Measurements from ENCODE around the gene AGRN. TPM values are rescaled to one million over a fixed set of nuclear protein-coding genes. Genes with fewer than 3 reads are reported as not detected.
"Not testable (repeated sequence)": the region's sequence is repeated elsewhere in the genome, so short reads cannot be mapped to it uniquely, and the experiment has no call there.

Gene AGRN
- total RNA-seq, 3 donors from 2014 or later (not counting 1 experiment from before 2014, with no cell fraction given) = 4.1 to 5.0 (median 4.6) TPM

- WGBS (ENCODE audit: insufficient coverage) = 4% methylated on average over 30 of the region's 30 CpGs
- Mint-ChIP-seq H3K27me3 (ENCODE audit: low read depth in 2 of 2) (no peaks in the 10 kb centered on the region), H3K36me3 (no peaks in the 10 kb centered on the region), H3K9me3 (no peaks in the 10 kb centered on the region), H3K27ac (peak within 1 kb of the TSS; percentile 98 to 99), H3K4me3 (peak within 1 kb of the TSS; percentile 96), H3K4me1 (peaks cover 24 to 25% of the 10 kb centered on the region in 2 donors)
- no peak for TF ChIP-seq CTCF (IDR thresholded peaks at IDR 0.05)
- no peaks in the 10 kb centered on the region for H3K9me3 ChIP-seq (ENCODE audit: control insufficient read depth, insufficient read depth, low read length)
- peak; percentile 80 to 95 for DNase-seq
- intact Hi-C loops (cut with micrococcal nuclease) = no loop called here
- H3K4me3 ChIP-seq (ENCODE audit: low read length) = peak within 1 kb of the TSS; percentile 98
- no peaks in the 10 kb centered on the region for H3K27me3 ChIP-seq (ENCODE audit: control insufficient read depth, insufficient read depth, low read length)
- ATAC-seq = peak; percentile 90 to 94 (median 92)
- H3K4me1 ChIP-seq (ENCODE audit: control insufficient read depth, insufficient read depth, low read length) = peaks cover 47% of the 10 kb centered on the region
- H3K36me3 ChIP-seq (ENCODE audit: control insufficient read depth, insufficient read depth, low read length) = no peaks in the 10 kb centered on the region
- peak within 1 kb of the TSS; percentile 93 for H3K27ac ChIP-seq (ENCODE audit: low read length)
Observed at GRCh38 chr1:1013105-1013921, 6.6 kb upstream of the AGRN start, which contains the start of gene ISG15. ISG15 (plus strand) TSS chr1:1013497; CDS start chr1:1013574, 77 bp downstream.

GRCh38 chr1:1013922-1014648 is 5.8 kb upstream of the AGRN start:
- no peaks in the 10 kb centered on the region for H3K36me3 Mint-ChIP-seq
- intact Hi-C loops (cut with micrococcal nuclease) = no loop called here

GRCh38 chr1:1014799-1015681 is 4.9 kb upstream of the AGRN start:
- H3K27me3 Mint-ChIP-seq (ENCODE audit: low read depth in 2 of 2) = no peaks in the 10 kb centered on the region
- no peak for ATAC-seq
- H3K4me3 ChIP-seq (ENCODE audit: low read length) = no peak overlapping the region
- peaks cover 18 to 19% of the 10 kb centered on the region in 2 donors for H3K4me1 Mint-ChIP-seq
- no peak for TF ChIP-seq CTCF (IDR thresholded peaks at IDR 0.05)
- peak overlapping the region; percentile 98 to 99 for H3K27ac Mint-ChIP-seq
- H3K36me3 Mint-ChIP-seq = no peaks in the 10 kb centered on the region
- H3K27ac ChIP-seq (ENCODE audit: low read length) = no peak overlapping the region
- peak in 1 of 2 donors; percentile 39 for DNase-seq
- H3K4me1 ChIP-seq (ENCODE audit: control insufficient read depth, insufficient read depth, low read length) = peaks cover 41% of the 10 kb centered on the region
- WGBS (ENCODE audit: insufficient coverage) = 84% methylated on average over 20 of the region's 20 CpGs
- peak overlapping the region; percentile 96 for H3K4me3 Mint-ChIP-seq
- intact Hi-C loops (cut with micrococcal nuclease) = no loop called here
- H3K9me3 Mint-ChIP-seq = no peaks in the 10 kb centered on the region
- H3K36me3 ChIP-seq (ENCODE audit: control insufficient read depth, insufficient read depth, low read length) = no peaks in the 10 kb centered on the region
- H3K9me3 ChIP-seq (ENCODE audit: control insufficient read depth, insufficient read depth, low read length) = no peaks in the 10 kb centered on the region
- H3K27me3 ChIP-seq (ENCODE audit: control insufficient read depth, insufficient read depth, low read length) = no peaks in the 10 kb centered on the region

More at GRCh38 chr1:1013922-1014648, 5.8 kb upstream of the AGRN start:
- TF ChIP-seq CTCF (IDR thresholded peaks at IDR 0.05) = no peak
- Histone ChIP-seq H3K4me1 (ENCODE audit: control insufficient read depth, insufficient read depth, low read length) (peaks cover 49% of the 10 kb centered on the region), H3K9me3 (ENCODE audit: control insufficient read depth, insufficient read depth, low read length) (no peaks in the 10 kb centered on the region), H3K36me3 (ENCODE audit: control insufficient read depth, insufficient read depth, low read length) (no peaks in the 10 kb centered on the region), H3K27me3 (ENCODE audit: control insufficient read depth, insufficient read depth, low read length) (no peaks in the 10 kb centered on the region), H3K27ac (ENCODE audit: low read length) (peak overlapping the region; percentile 93), H3K4me3 (ENCODE audit: low read length) (peak overlapping the region; percentile 98)
- no peaks in the 10 kb centered on the region for H3K27me3 Mint-ChIP-seq (ENCODE audit: low read depth in 2 of 2)
- ATAC-seq (peak in 1 of 3 donors; percentile 16), DNase-seq (peak in 1 of 2 donors; percentile 62)
- peak overlapping the region; percentile 96 for H3K4me3 Mint-ChIP-seq
- H3K4me1 Mint-ChIP-seq = peaks cover 21 to 22% of the 10 kb centered on the region in 2 donors
- H3K9me3 Mint-ChIP-seq = no peaks in the 10 kb centered on the region
- 77% methylated on average over 41 of the region's 41 CpGs for WGBS (ENCODE audit: insufficient coverage)
- H3K27ac Mint-ChIP-seq = peak overlapping the region; percentile 98 to 99

- Mint-ChIP-seq H3K4me1 (peaks cover 18 to 25% of the 10 kb centered on the region in 2 donors), H3K27ac (peak overlapping the region in 1 of 2 donors; percentile 68), H3K4me3 (peak overlapping the region; percentile 43)
- intact Hi-C loops (cut with micrococcal nuclease); H3K27ac ChIP-seq (ENCODE audit: low read length); H3K27me3 Mint-ChIP-seq (ENCODE audit: low read depth in 2 of 2); H3K9me3 Mint-ChIP-seq; H3K9me3 ChIP-seq (ENCODE audit: control insufficient read depth, insufficient read depth, low read length); ATAC-seq; DNase-seq; H3K36me3 ChIP-seq (ENCODE audit: control insufficient read depth, insufficient read depth, low read length); H3K4me3 ChIP-seq (ENCODE audit: low read length); H3K36me3 Mint-ChIP-seq: not testable (repeated sequence)
- Histone ChIP-seq H3K27me3 (ENCODE audit: control insufficient read depth, insufficient read depth, low read length) (peaks cover 11% of the 10 kb centered on the region), H3K4me1 (ENCODE audit: control insufficient read depth, insufficient read depth, low read length) (peaks cover 43% of the 10 kb centered on the region)
- WGBS (ENCODE audit: insufficient coverage) = 80% methylated on average over 13 of the region's 17 CpGs
Observed at GRCh38 chr1:1017397-1018320, 2.3 kb upstream of the AGRN start.
